WTC11 (cell line): ENCODE measurements around the gene TCOF1. TPM values are rescaled to one million over a fixed set of nuclear protein-coding genes. Genes with fewer than 3 reads are reported as not detected.

ENCODE experiments used
- ATAC-seq: fragments of 200-7000 bp; cut with Tn5 transposase; 2 replicates; pipeline ENCODE4 v1.10.0; 2021; ENCODE audit warnings: mild to moderate bottlenecking, moderate library complexity
- CTCF ChIA-PET: fragments of 300-600 bp; sonication (Branson Sonifier 250); formaldehyde crosslinking; loops from one replicate; lab custom pipeline; 2021; ENCODE audit warnings: antibody characterized with exemption; lab: Charles Lee
- POLR2A ChIA-PET: fragments of 350-600 bp; sonication (Branson Sonifier 250); formaldehyde crosslinking; loops from one replicate; lab custom pipeline; 2021; ENCODE audit warnings: antibody characterized with exemption; lab: Charles Lee
- DNase-seq: peaks from one replicate; pipeline ENCODE4 v3.0.0; 2021; ENCODE audit warnings: low spot score
- H3K27ac Mint-ChIP-seq: 2 replicates; pipeline ENCODE4 v1.8.0; 2021; ENCODE audit warnings: mixed read lengths
- H3K27me3 Mint-ChIP-seq: 2 replicates; pipeline ENCODE4 v1.8.0; 2021; ENCODE audit warnings: low read depth, mild to moderate bottlenecking, moderate library complexity, mixed read lengths
- H3K36me3 Mint-ChIP-seq: 2 replicates; pipeline ENCODE4 v1.8.0; 2021; ENCODE audit warnings: mixed read lengths
- H3K4me1 Mint-ChIP-seq: 2 replicates; pipeline ENCODE4 v1.8.0; 2022; ENCODE audit warnings: mixed read lengths
- H3K4me3 Mint-ChIP-seq: 2 replicates; pipeline ENCODE4 v1.8.0; 2021; ENCODE audit warnings: mild to moderate bottlenecking, moderate library complexity, mixed read lengths
- H3K9me3 Mint-ChIP-seq: 2 replicates; pipeline ENCODE4 v1.8.0; 2021; ENCODE audit warnings: mixed read lengths
- CBFB ChIP-seq: sonication (generic); formaldehyde crosslinking; IDR thresholded peaks from 2 replicates; pipeline ENCODE4 v1.8.1; 2022; ENCODE audit warnings: mild to moderate bottlenecking, low read depth, missing genetic modification reagents
- CDX4 ChIP-seq: fragments of 250-450 bp; sonication (Bioruptor Pico); IDR thresholded peaks from 2 replicates; pipeline ENCODE4 v1.9.0; 2021; ENCODE audit warnings: moderate library complexity, mild to moderate bottlenecking, inconsistent platforms, borderline replicate concordance
- CREM ChIP-seq: sonication (generic); formaldehyde crosslinking; IDR thresholded peaks from 2 replicates; pipeline ENCODE4 v1.8.1; 2022; ENCODE audit warnings: mild to moderate bottlenecking, missing genetic modification reagents, moderate library complexity
- ELF4 ChIP-seq: sonication (generic); formaldehyde crosslinking; IDR thresholded peaks from 2 replicates; pipeline ENCODE4 v1.8.1; 2022; ENCODE audit warnings: low read depth, mild to moderate bottlenecking, moderate library complexity, missing genetic modification reagents
- ETV6 ChIP-seq: sonication (generic); formaldehyde crosslinking; IDR thresholded peaks from 2 replicates; pipeline ENCODE4 v1.8.1; 2022; ENCODE audit warnings: mild to moderate bottlenecking, missing genetic modification reagents
- FOXJ3 ChIP-seq: sonication (generic); formaldehyde crosslinking; IDR thresholded peaks from 2 replicates; pipeline ENCODE4 v1.9.0; 2021; ENCODE audit warnings: missing genetic modification reagents, mild to moderate bottlenecking, borderline replicate concordance
- FOXK1 ChIP-seq: sonication (generic); formaldehyde crosslinking; IDR thresholded peaks from 2 replicates; pipeline ENCODE4 v1.8.0; 2022; ENCODE audit warnings: mild to moderate bottlenecking, moderate library complexity, missing genetic modification reagents
- GABPB1 ChIP-seq: sonication (generic); formaldehyde crosslinking; IDR thresholded peaks from 2 replicates; pipeline ENCODE4 v1.8.1; 2023; ENCODE audit warnings: mild to moderate bottlenecking, missing genetic modification reagents
- IRF2 ChIP-seq: sonication (generic); formaldehyde crosslinking; IDR thresholded peaks from 2 replicates; pipeline ENCODE4 v1.8.0; 2022; ENCODE audit warnings: low read depth, missing genetic modification reagents, borderline replicate concordance
- KAT7 ChIP-seq: sonication (generic); formaldehyde crosslinking; IDR thresholded peaks from 2 replicates; pipeline ENCODE4 v1.8.1; 2023; ENCODE audit warnings: missing genetic modification reagents, mild to moderate bottlenecking, borderline replicate concordance
- NFYB ChIP-seq: sonication (generic); formaldehyde crosslinking; conservative IDR thresholded peaks from 2 replicates; pipeline ENCODE4 v1.8.0; 2022; ENCODE audit warnings: low read depth, missing genetic modification reagents
- PRDM15 ChIP-seq: sonication (generic); formaldehyde crosslinking; IDR thresholded peaks from 2 replicates; pipeline ENCODE4 v1.8.0; 2022; ENCODE audit warnings: missing genetic modification reagents
- TEAD1 ChIP-seq: sonication (generic); formaldehyde crosslinking; IDR thresholded peaks from 2 replicates; pipeline ENCODE4 v1.8.0; 2022; ENCODE audit warnings: mild to moderate bottlenecking, missing genetic modification reagents
- ZNF263 ChIP-seq: sonication (generic); formaldehyde crosslinking; IDR thresholded peaks from 2 replicates; pipeline ENCODE4 v1.8.1; 2022; ENCODE audit warnings: low read depth, mild to moderate bottlenecking, moderate library complexity, missing genetic modification reagents
- ZNF512 ChIP-seq: sonication (generic); formaldehyde crosslinking; IDR thresholded peaks from 2 replicates; pipeline ENCODE4 v1.8.1; 2022; ENCODE audit warnings: missing genetic modification reagents, borderline replicate concordance
- total RNA-seq: library from RNA; stranded (reverse); gene quantifications from 3 replicates; pipeline ENCODE4 v1.2.3, GENCODE V29; 2021
- TF ChIP-seq, protein P1 (sequence below): sonication (generic); formaldehyde crosslinking; IDR thresholded peaks from 2 replicates; pipeline ENCODE4 v1.8.0; 2023; ENCODE audit warnings: missing genetic modification reagents, mild to moderate bottlenecking, borderline replicate concordance

Gene TCOF1
- total RNA-seq, 1 experiment from 2014 or later: 174 TPM

GRCh38 chr5:150409638-150410523, 52.4 kb downstream of the TCOF1 start:
- no peaks in the 10 kb centered on the region for H3K36me3 Mint-ChIP-seq
- peak; percentile 76 for DNase-seq
- H3K27ac Mint-ChIP-seq: peak overlapping the region; percentile 92
- ChIA-PET POLR2A (interaction anchor here (0.7 to 1.0 kb wide), 2 partner anchors 32 to 33 kb away, joined by 3 to 6 read pairs; no protein-coding TSS in a partner anchor), CTCF (interaction anchor here (0.6 to 4.9 kb wide), 10 partner anchors 11 to 437 kb away, joined by 3 to 41 read pairs (median 4); partner anchors contain the start of genes IRGM and RPS14)
- no peaks in the 10 kb centered on the region for H3K27me3 Mint-ChIP-seq
- peaks cover 39% of the 10 kb centered on the region for H3K4me1 Mint-ChIP-seq
- H3K9me3 Mint-ChIP-seq: no peaks in the 10 kb centered on the region
- ATAC-seq: peak; percentile 86
- TF ChIP-seq FOXJ3 (CRISPR knock-in tag) (no peak), PRDM15 (CRISPR knock-in tag) (0 out of 2 replicates have a peak, but pooled peaks have one; percentile 48), NFYB (CRISPR knock-in tag) (peak; percentile 69)
- H3K4me3 Mint-ChIP-seq: peak overlapping the region; percentile 60

DNA sequence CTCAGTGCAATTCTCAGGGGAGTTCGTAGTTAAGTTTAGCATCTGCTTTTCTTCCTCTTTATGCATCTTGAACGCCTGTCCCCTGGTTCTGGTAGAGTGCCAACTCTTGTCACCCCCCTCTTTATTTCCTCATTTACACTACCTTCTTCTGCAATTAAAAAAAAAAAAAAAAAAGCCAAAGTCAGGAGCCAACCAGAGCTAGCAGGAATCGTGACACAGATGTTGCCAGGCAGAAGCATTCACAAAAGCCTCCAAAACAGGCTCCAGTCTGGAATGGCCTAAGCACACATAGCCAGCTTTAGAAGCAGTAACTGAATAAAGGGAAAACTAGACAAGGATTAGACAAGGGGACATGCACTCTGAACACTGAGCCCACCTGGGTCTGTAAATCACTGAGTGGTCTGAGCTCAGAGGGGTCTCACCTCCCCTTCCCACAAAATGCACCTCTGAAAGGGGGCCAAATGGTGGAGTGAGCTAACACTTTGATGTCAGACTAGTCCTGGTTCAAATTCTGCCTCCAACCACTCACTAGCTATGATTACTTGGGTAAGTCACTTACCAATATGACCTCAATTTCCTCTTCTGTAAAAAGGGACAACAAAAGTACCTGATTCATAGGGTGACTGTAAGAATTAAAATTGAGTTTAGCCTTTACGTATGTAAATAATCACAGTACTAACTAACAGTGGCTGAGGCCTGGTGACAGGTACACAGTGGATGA, 53.2 kb downstream of the TCOF1 start:
- Mint-ChIP-seq H3K36me3 (no peaks in the 10 kb centered on the region), H3K4me1 (peaks cover 39% of the 10 kb centered on the region), H3K9me3 (no peaks in the 10 kb centered on the region), H3K4me3 (peak overlapping the region; percentile 60), H3K27me3 (no peaks in the 10 kb centered on the region), H3K27ac (peak overlapping the region; percentile 92)
- CTCF ChIA-PET: interaction anchor here (0.6 to 4.9 kb wide), 17 partner anchors 11 to 436 kb away, joined by 3 to 41 read pairs (median 3); partner anchors contain the start of genes IRGM and RPS14
- ATAC-seq (peak; percentile 43), DNase-seq (peak; percentile 48)
- POLR2A ChIA-PET: interaction anchor here (0.6 to 1.0 kb wide), 6 partner anchors 12 to 198 kb away, joined by 3 to 7 read pairs (median 3); no protein-coding TSS in a partner anchor
- TF ChIP-seq CREM (CRISPR knock-in tag) (peak; percentile 66; the same call in 1 of the 2 replicates), IRF2 (no peak), GABPB1 (CRISPR knock-in tag) (no peak), NFYB (CRISPR knock-in tag) (peak; percentile 89), CBFB (CRISPR knock-in tag) (no peak), FOXK1 (no peak), TEAD1 (CRISPR knock-in tag) (no peak), ZNF512 (CRISPR knock-in tag) (no peak)

DNA sequence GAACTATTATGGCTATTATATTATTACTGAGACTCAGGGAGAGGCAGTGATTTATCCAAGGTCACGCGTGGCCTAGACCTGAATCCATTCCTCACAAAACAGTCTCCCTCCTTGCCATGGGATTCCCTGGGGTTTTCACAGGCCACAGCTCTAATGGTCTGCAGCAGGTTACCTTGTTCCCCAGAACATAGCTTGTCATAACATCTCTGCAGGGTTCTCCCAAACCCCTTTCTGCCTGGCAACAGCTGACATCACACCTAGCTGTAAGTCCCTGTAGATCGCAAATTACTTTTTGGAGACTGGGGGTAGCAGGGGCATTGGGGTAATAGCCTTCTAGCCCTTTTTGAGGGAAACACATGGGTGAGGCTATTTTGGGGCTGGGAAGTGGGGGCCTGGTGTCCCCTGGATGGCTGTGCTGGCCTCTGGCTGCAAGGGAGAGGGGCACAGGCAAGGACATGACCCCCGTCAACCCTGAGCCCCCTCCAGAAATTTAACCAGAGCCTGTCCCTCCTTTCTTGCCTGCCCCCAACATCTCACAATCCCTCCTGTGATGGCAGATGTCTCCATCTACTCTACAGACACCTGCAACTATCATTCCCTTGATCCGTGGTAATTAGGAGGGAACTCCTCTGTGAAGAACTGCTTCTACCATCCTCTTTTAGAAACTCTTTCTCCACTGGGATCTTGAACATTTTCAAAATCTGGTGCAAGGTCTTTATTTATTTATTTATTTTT, 53.9 kb downstream of the TCOF1 start:
- Mint-ChIP-seq H3K27me3 (no peaks in the 10 kb centered on the region), H3K27ac (peak overlapping the region; percentile 92; the same call in 1 of the 2 replicates), H3K4me1 (peaks cover 39% of the 10 kb centered on the region), H3K9me3 (no peaks in the 10 kb centered on the region), H3K4me3 (no peak overlapping the region; the same call in 1 of the 2 replicates), H3K36me3 (no peaks in the 10 kb centered on the region)
- ChIA-PET CTCF (interaction anchor here (0.6 to 4.9 kb wide), 11 partner anchors 11 to 435 kb away, joined by 3 to 41 read pairs (median 4); partner anchors contain the start of genes IRGM and RPS14), POLR2A (interaction anchor here (0.9 kb wide), 1 partner anchor 25 kb away, joined by 7 read pairs; no protein-coding TSS in a partner anchor)
- no peak for DNase-seq
- ATAC-seq: no peak
- TF ChIP-seq ELF4 (CRISPR knock-in tag) (no peak), ETV6 (no peak), CDX4 (CRISPR knock-in tag) (no peak), ZNF263 (CRISPR knock-in tag) (no peak), KAT7 (CRISPR knock-in tag) (no peak)
- TF ChIP-seq, protein P1, sequence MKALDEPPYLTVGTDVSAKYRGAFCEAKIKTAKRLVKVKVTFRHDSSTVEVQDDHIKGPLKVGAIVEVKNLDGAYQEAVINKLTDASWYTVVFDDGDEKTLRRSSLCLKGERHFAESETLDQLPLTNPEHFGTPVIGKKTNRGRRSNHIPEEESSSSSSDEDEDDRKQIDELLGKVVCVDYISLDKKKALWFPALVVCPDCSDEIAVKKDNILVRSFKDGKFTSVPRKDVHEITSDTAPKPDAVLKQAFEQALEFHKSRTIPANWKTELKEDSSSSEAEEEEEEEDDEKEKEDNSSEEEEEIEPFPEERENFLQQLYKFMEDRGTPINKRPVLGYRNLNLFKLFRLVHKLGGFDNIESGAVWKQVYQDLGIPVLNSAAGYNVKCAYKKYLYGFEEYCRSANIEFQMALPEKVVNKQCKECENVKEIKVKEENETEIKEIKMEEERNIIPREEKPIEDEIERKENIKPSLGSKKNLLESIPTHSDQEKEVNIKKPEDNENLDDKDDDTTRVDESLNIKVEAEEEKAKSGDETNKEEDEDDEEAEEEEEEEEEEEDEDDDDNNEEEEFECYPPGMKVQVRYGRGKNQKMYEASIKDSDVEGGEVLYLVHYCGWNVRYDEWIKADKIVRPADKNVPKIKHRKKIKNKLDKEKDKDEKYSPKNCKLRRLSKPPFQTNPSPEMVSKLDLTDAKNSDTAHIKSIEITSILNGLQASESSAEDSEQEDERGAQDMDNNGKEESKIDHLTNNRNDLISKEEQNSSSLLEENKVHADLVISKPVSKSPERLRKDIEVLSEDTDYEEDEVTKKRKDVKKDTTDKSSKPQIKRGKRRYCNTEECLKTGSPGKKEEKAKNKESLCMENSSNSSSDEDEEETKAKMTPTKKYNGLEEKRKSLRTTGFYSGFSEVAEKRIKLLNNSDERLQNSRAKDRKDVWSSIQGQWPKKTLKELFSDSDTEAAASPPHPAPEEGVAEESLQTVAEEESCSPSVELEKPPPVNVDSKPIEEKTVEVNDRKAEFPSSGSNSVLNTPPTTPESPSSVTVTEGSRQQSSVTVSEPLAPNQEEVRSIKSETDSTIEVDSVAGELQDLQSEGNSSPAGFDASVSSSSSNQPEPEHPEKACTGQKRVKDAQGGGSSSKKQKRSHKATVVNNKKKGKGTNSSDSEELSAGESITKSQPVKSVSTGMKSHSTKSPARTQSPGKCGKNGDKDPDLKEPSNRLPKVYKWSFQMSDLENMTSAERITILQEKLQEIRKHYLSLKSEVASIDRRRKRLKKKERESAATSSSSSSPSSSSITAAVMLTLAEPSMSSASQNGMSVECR: no peak
